GM18502 (cell line): ENCODE measurements around the gene LETM1.

ENCODE experiments used
- ATAC-seq: cut with Tn5 transposase; IDR thresholded peaks from one replicate; pipeline ENCODE4 v1.9.1; 2021; ENCODE audit warnings: mild to moderate bottlenecking; ENCODE audit not compliant: unreplicated experiment, poor library complexity

LETM1 gene

GRCh38 chr4:1831331-1831730 is 24.6 kb downstream of the LETM1 start:
- ATAC-seq, result no peak

- no peak for ATAC-seq
These were observed 25.2 kb downstream of the LETM1 start for GRCh38 chr4:1830642-1831228.

- ATAC-seq, result no peak
These were observed 25.7 kb downstream of the LETM1 start for GRCh38 chr4:1830234-1830633.

GRCh38 chr4:1826531-1827350 is 29.2 kb downstream of the LETM1 start:
- no peak for ATAC-seq

GRCh38 chr4:1825326-1825725 is 30.6 kb downstream of the LETM1 start:
- ATAC-seq, result no peak

GRCh38 chr4:1824746-1825145 is 31.2 kb downstream of the LETM1 start:
- ATAC-seq, result no peak

GRCh38 chr4:1823545-1823932 is 32.4 kb downstream of the LETM1 start:
- no peak for ATAC-seq

GRCh38 chr4:1822568-1823544 is 33.1 kb downstream of the LETM1 start:
- ATAC-seq, result no peak

GRCh38 chr4:1821679-1822567 is 34.0 kb downstream of the LETM1 start:
- ATAC-seq, result no peak

- ATAC-seq, result no peak
These were observed 36.1 kb downstream of the LETM1 start for GRCh38 chr4:1819816-1820215.

- ATAC-seq, result no peak
These were observed 36.7 kb downstream of the LETM1 start for GRCh38 chr4:1819284-1819683.

GRCh38 chr4:1815997-1816860 is 39.7 kb downstream of the LETM1 start:
- ATAC-seq, result no peak

GRCh38 chr4:1815096-1815996 is 40.6 kb downstream of the LETM1 start:
- ATAC-seq, result no peak

GRCh38 chr4:1814453-1814852 is 41.5 kb downstream of the LETM1 start:
- no peak for ATAC-seq

- ATAC-seq, result no peak
These were observed 42.0 kb downstream of the LETM1 start for GRCh38 chr4:1813915-1814314.

- no peak for ATAC-seq
These were observed 42.7 kb downstream of the LETM1 start for GRCh38 chr4:1813231-1813630.

- ATAC-seq, result no peak
These were observed 43.2 kb downstream of the LETM1 start for GRCh38 chr4:1812720-1813119.

- no peak for ATAC-seq
These were observed 45.2 kb downstream of the LETM1 start for GRCh38 chr4:1810765-1811164.
